Cardiac muscle cell (in vitro differentiated cells and primary cell): Measurements from ENCODE around the gene ERC1. TPM values are rescaled to one million over a fixed set of nuclear protein-coding genes. Genes with fewer than 3 reads are reported as not detected.

Experiments
- DNase-seq, 2 donors: peaks; one replicate each; pipeline versions ENCODE4 v3.0.0 to v3.0.0-alpha.2; 2010 to 2017; ENCODE audit warnings: low read depth in 1 of 2, low spot score in 1 of 2
- H3K27ac ChIP-seq: fragments of 200-600 bp; sonication (generic); 2 replicates; pipeline ENCODE4 v1.5.1; 2016
- H3K27me3 ChIP-seq: fragments of 200-600 bp; sonication (generic); 2 replicates; pipeline ENCODE4 v1.6.0; 2016; ENCODE audit warnings: control low read depth
- H3K36me3 ChIP-seq: fragments of 200-600 bp; sonication (generic); 2 replicates; pipeline ENCODE4 v1.5.1; 2016; ENCODE audit warnings: control low read depth
- H3K4me1 ChIP-seq: fragments of 200-600 bp; sonication (generic); 2 replicates; pipeline ENCODE4 v1.8.1; 2017; ENCODE audit warnings: low read depth, mild to moderate bottlenecking, mixed run types
- H3K4me3 ChIP-seq: fragments of 200-600 bp; sonication (generic); 2 replicates; pipeline ENCODE4 v1.5.1; 2016; ENCODE audit warnings: mild to moderate bottlenecking
- H3K9me3 ChIP-seq: fragments of 200-600 bp; sonication (generic); 2 replicates; pipeline ENCODE4 v1.5.1; 2017; ENCODE audit warnings: low read depth, mild to moderate bottlenecking, control low read depth
- polyA plus RNA-seq: library from polyadenylated mRNA; unstranded; fragments of >200 nt; fragmentation: Nextera tagmentation; extraction: Ambion mirVana; gene quantifications from 2 replicates; pipeline ENCODE4 v1.2.1, GENCODE V29; 2016
- total RNA-seq: library from RNA; depleted of rRNA; stranded (reverse); fragments of >200 nt; gene quantifications from 2 replicates; pipeline ENCODE4 v1.2.3, GENCODE V29; 2016
- TF ChIP-seq, protein P1 (sequence below): IDR thresholded peaks from 2 replicates; pipeline ENCODE4 v1.5.1; 2012; ENCODE audit warnings: low read depth, mild to moderate bottlenecking, low read length

ERC1 gene
- total and polyA plus RNA-seq, 2 experiments from 2014 or later, result 34.1 to 46.3 TPM

DNA sequence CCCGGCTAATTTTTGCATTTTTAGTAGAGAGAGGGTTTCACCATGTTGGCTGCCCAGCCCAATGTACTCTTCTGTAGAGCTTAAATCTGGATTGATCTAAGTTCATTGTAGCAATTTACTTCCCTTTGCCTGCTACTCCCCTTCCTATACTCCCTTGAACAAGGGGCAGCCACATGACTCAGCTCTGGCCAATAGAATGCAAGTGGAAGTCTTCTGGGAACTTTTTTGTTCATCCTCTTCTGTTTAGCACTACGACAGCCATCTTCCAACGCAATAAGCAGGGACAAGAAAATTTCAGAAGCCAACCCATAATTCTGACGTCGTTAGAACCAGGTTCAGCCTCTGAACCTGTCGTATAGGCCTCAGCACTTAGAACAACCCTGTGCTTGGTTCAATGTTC lies 35.1 kb upstream of the ERC1 start:
- Histone ChIP-seq H3K4me3 (no peak overlapping the region), H3K27ac (no peak overlapping the region), H3K9me3 (no peaks in the 10 kb centered on the region), H3K27me3 (no peaks in the 10 kb centered on the region), H3K36me3 (no peaks in the 10 kb centered on the region), H3K4me1 (no peaks in the 10 kb centered on the region)
- DNase-seq, result no peak
- TF ChIP-seq, protein P1, sequence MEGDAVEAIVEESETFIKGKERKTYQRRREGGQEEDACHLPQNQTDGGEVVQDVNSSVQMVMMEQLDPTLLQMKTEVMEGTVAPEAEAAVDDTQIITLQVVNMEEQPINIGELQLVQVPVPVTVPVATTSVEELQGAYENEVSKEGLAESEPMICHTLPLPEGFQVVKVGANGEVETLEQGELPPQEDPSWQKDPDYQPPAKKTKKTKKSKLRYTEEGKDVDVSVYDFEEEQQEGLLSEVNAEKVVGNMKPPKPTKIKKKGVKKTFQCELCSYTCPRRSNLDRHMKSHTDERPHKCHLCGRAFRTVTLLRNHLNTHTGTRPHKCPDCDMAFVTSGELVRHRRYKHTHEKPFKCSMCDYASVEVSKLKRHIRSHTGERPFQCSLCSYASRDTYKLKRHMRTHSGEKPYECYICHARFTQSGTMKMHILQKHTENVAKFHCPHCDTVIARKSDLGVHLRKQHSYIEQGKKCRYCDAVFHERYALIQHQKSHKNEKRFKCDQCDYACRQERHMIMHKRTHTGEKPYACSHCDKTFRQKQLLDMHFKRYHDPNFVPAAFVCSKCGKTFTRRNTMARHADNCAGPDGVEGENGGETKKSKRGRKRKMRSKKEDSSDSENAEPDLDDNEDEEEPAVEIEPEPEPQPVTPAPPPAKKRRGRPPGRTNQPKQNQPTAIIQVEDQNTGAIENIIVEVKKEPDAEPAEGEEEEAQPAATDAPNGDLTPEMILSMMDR, result no peak

DNA sequence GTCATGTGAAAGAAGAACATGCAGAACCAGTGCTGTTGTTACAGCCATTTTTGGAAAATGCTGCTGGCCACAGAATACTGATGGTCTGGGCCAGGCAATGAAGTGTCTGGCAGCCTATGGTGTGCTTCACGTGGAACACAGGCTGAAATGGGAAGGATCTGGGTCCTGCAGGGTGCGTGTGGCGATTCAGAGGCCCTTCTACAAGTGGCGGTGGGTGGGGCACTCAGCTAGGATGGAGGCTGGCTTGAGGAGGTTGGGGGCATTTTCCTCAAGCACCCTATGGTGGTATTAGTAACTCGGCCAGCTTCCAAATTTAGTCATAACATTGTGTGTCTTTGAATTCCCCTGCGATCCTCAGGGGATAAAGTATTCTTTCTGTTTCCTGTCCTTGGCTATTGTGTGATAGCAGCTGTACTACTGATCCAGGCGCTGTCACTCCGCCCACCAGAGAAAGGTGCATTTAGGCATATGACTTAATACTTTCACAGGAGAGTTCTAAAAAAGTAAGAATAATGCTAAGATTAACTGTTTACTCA lies 32.4 kb upstream of the ERC1 start:
- Histone ChIP-seq H3K4me1 (no peaks in the 10 kb centered on the region), H3K4me3 (no peak overlapping the region), H3K27ac (no peak overlapping the region), H3K9me3 (no peaks in the 10 kb centered on the region), H3K36me3 (no peaks in the 10 kb centered on the region), H3K27me3 (no peaks in the 10 kb centered on the region)
- TF ChIP-seq, protein P1, result no peak
- DNase-seq, result peak in 1 of 2 donors; percentile 27

DNA sequence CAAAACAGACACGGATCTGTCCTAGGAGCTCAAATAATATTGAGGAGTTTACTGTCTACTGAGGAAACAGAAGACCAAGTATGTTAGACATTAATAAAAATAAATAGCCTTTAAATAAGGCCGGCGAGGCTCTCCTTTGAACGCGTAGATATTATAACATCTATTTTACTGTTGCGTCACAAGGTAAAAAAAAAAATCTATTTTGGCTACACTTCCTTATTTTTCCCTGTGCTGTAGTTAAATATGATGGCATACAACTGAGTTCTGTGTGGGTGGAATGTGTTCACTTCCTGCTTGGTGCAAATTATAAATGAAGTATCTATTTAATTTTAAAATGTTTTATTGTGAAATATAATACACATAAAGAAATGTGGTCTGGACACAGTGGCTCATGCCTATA lies 24.3 kb upstream of the ERC1 start:
- no peak overlapping the region for H3K4me3 ChIP-seq
- no peaks in the 10 kb centered on the region for H3K9me3 ChIP-seq
- no peaks in the 10 kb centered on the region for H3K27me3 ChIP-seq
- no peak for DNase-seq
- peaks cover 2% of the 10 kb centered on the region for H3K4me1 ChIP-seq
- H3K36me3 ChIP-seq, result no peaks in the 10 kb centered on the region
- no peak overlapping the region for H3K27ac ChIP-seq
- TF ChIP-seq, protein P1, result no peak

DNA sequence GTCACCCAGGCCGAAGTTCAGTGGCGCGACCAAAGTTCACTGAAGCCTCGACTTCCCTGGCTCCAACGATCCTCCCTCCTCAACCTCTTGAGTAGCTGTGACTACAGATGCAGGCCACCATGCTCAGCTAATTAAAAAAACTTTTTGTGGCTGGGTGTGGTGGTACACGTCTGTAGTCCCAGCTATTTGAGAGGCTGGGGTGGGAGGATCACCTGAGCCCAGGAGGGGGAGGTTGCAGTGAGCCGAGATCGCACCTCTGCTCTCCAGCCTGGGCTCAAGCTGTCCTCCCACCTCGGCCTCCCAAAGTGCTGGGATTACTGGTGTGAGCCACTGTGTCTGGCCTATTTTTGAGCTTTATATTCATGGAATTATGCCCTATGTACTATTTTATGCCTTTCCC lies 23.4 kb upstream of the ERC1 start:
- no peak for DNase-seq
- Histone ChIP-seq H3K27ac (no peak overlapping the region), H3K27me3 (no peaks in the 10 kb centered on the region), H3K4me1 (peaks cover 2% of the 10 kb centered on the region), H3K36me3 (no peaks in the 10 kb centered on the region), H3K9me3 (no peaks in the 10 kb centered on the region), H3K4me3 (no peak overlapping the region)
- TF ChIP-seq, protein P1, result no peak

DNA sequence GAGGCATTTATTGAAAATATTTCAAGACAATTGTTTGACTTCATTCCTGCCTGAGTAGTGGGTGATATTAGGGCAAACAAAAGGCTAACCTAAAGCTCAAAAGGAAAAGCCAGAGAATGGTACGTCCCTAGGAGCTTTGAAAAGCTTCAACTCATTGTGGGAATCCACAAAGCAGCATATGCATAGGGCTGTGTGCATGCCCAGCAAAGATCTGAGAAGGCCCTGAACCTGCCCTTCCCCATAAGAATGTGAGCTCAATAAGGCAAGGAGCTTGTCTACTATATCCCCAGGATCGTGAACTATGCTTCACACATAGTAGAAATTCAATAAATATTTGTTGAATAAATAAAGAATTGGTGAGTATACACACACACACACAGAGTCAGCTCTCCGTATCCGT lies 22.5 kb upstream of the ERC1 start:
- no peak overlapping the region for H3K27ac ChIP-seq
- no peaks in the 10 kb centered on the region for H3K9me3 ChIP-seq
- TF ChIP-seq, protein P1, result no peak
- H3K4me3 ChIP-seq, result no peak overlapping the region
- no peak for DNase-seq
- H3K27me3 ChIP-seq, result no peaks in the 10 kb centered on the region
- no peaks in the 10 kb centered on the region for H3K36me3 ChIP-seq
- peaks cover 2% of the 10 kb centered on the region for H3K4me1 ChIP-seq

DNA sequence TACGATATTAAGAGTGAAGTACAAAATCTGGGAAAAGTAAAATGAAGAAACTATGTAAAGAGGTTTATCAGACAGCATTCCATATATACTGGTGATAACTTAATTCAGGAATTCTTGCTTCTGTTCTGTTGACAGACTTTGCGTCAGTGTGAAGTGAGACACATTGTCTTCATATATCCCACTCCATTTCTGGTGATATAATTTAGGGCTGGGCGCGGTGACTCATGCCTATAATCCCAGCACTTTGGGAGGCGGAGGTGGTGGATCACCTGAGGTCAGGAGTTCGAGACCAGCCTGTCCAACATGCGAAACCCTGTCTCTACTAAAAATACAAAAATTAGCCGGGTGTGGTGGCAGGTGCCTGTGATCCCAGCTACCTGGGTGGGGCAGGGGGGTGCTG lies 21.2 kb upstream of the ERC1 start:
- DNase-seq, result peak in 1 of 2 donors; percentile 33
- no peak overlapping the region for H3K4me3 ChIP-seq
- H3K27me3 ChIP-seq, result no peaks in the 10 kb centered on the region
- no peaks in the 10 kb centered on the region for H3K9me3 ChIP-seq
- H3K27ac ChIP-seq, result no peak overlapping the region
- H3K36me3 ChIP-seq, result no peaks in the 10 kb centered on the region
- TF ChIP-seq, protein P1, result no peak
- peaks cover 2% of the 10 kb centered on the region for H3K4me1 ChIP-seq
